Heart left ventricle (tissue), 16 donors: ENCODE measurements around the gene CKS1B. TPM values are rescaled to one million over a fixed set of nuclear protein-coding genes. Genes with fewer than 3 reads are reported as not detected.
A peak's percentile ranks its signal among the peaks of the same experiment; 100 is the strongest.

Experiments used
- ATAC-seq, 4 donors: fragments of 200-7000 bp; cut with Tn5 transposase; one replicate each; pipeline ENCODE4 v1.9.1; 2020 to 2022; ENCODE audit warnings: moderate library complexity in 4 of 4, mild to moderate bottlenecking in 3 of 4, moderate number of reproducible peaks in 1 of 4
- DNase-seq, 5 donors: peaks; one replicate each; pipeline ENCODE4 v3.0.0-alpha.2; 2020
- H3K27ac ChIP-seq, 12 donors: fragments of 200-600 bp; sonication (generic) in 4 of 12; one replicate each; pipeline versions ENCODE4 v1.5.0 to v1.8.0; 2016 to 2022; ENCODE audit warnings: mild to moderate bottlenecking in 2 of 12
- H3K27me3 ChIP-seq, 9 donors: fragments of 200-600 bp; sonication (generic) in 2 of 9; one replicate each; pipeline versions ENCODE4 v1.5.1 to v1.8.0; 2016 to 2022; ENCODE audit warnings: mild to moderate bottlenecking in 3 of 9
- H3K36me3 ChIP-seq, 9 donors: fragments of 200-600 bp; sonication (generic) in 2 of 9; one replicate each; pipeline versions ENCODE4 v1.5.0 to v1.8.0; 2018 to 2022; ENCODE audit warnings: mild to moderate bottlenecking in 2 of 9
- H3K4me1 ChIP-seq, 12 donors: fragments of 200-600 bp; sonication (generic) in 4 of 12; one replicate each; pipeline versions ENCODE4 v1.5.0 to v1.8.0; 2016 to 2022; ENCODE audit warnings: mild to moderate bottlenecking in 3 of 12
- H3K4me3 ChIP-seq, 12 donors: fragments of 200-600 bp; sonication (generic) in 4 of 12; one replicate each; pipeline versions ENCODE4 v1.5.0 to v1.8.0; 2017 to 2022; ENCODE audit warnings: mild to moderate bottlenecking in 9 of 12, moderate library complexity in 4 of 12
- H3K9me3 ChIP-seq, 12 donors: fragments of 200-600 bp; sonication (generic) in 4 of 12; one replicate each; pipeline versions ENCODE4 v1.5.0 to v1.8.0; 2016 to 2022; ENCODE audit warnings: mild to moderate bottlenecking in 1 of 12
- CTCF ChIP-seq, 12 donors: fragments of 200-600 bp; sonication (generic) in 4 of 12; IDR thresholded peaks; one replicate each; pipeline versions ENCODE4 v1.5.0 to v1.8.0; 2018 to 2022; ENCODE audit warnings: antibody characterized with exemption in 12 of 12, mild to moderate bottlenecking in 5 of 12
- POLR2A ChIP-seq, 2 donors: fragments of 450-650 bp; IDR thresholded peaks; one replicate each; pipeline ENCODE4 v1.6.1; 2017; ENCODE audit warnings: antibody characterized with exemption in 2 of 2, mild to moderate bottlenecking in 2 of 2, moderate library complexity in 2 of 2
- WGBS, 4 donors: extraction: QIAGEN DNeasy Blood & Tissue Kit in 2 of 4; methylation state at CpG; one replicate each; pipeline versions ENCODE4 v1.1.5 to v1.1.7; 2013 to 2018; 5-methylcytosine and 5-hydroxymethylcytosine counted together
- intact Hi-C, 10 donors: fragments of 100-400 bp; cut with DNase I; formaldehyde crosslinking; loops; one replicate each; pipeline versions ENCODE4 v1.11.1 to v1.14.2; 2022
- polyA plus RNA-seq, 2 donors: library from polyadenylated mRNA; stranded (reverse); fragments of 200-250 nt; gene quantifications; one replicate each; pipeline ENCODE4 v1.2.3, GENCODE V29; 2013
- total RNA-seq, 9 donors: library from RNA; depleted of rRNA in 2 of 9; stranded (reverse); fragments of >200 nt in 2 of 9; fragmentation: NEBNext Ultra II Directional in 3 of 9; extraction: Animal tissue kit (Norgen Biotek cat#: 25700) in 3 of 9; gene quantifications; one replicate each; pipeline versions ENCODE4 v1.1.0 to v1.2.4, GENCODE V29; 2016 to 2023
- donor health status: ischemic (EF 13 %, LVEDD 7.1; RV severe dilation, severe dysfunction).
- donor health status: healthy with polysubstance abuse.
- donor health status: DM: no; HTN: yes; CAD: no.
- donor health status: DM: no; HTN: no; CAD: no.
- donor health status: ischemic (EF 25% LVEDD 6.9; RV normal size, moderate dysfunction).
- donor health status: ischemic (EF 25% LVEDD 5.7; RV mildly dilated, moderate dysfunction).
- donor health status: healthy.
- donor health status: DM: yes; HTN: yes; CAD: no.
- donor health status: ischemic (EF 35%, LVEDD 5.7; RV mildly dilated, moderate dysfunction).
- donor health status: nonischemic (EF 11% LVEDD 7.7; RV severe dilation, severe dysfunction).
- donor health status: DM: yes; HTN: yes; CAD: no.
- donor health status: PGD.
- donor health status: ischemic (EF 29% LVEDD 5.4; RV normal size, mild dysfunction).
- donor health status: nonischemic (EF 23%, LVEDD 6.1; RV moderate dilation, normal function).

CKS1B gene
- total and polyA plus RNA-seq, 11 donors: 6.8 to 48.9 (median 16.7) TPM

GRCh38 chr1:154957091-154957657, 17.3 kb upstream of the CKS1B start:
- Histone ChIP-seq H3K9me3 (no peaks in the 10 kb centered on the region), H3K4me3 (peak overlapping the region in 5 of 12 donors; percentile 53 to 82 (median 78)), H3K27me3 (no peaks in the 10 kb centered on the region), H3K4me1 (peaks cover 8 to 75% (median 50%) of the 10 kb centered on the region in 12 donors), H3K27ac (peak overlapping the region in 11 of 12 donors; percentile 59 to 85 (median 80)), H3K36me3 (peaks cover 0 to 20% (median 15%) of the 10 kb centered on the region in 9 donors)
- TF ChIP-seq POLR2A (IDR thresholded peaks at IDR 0.05): no peak
- TF ChIP-seq CTCF (IDR thresholded peaks at IDR 0.05): no peak
- DNase-seq (peak in 2 of 5 donors; percentile 9 to 20), ATAC-seq (no peak)
- 40 to 55% (median 46%) methylated on average over 9 of the region's 9 CpGs for WGBS, 4 donors
- intact Hi-C loops: loop anchor here in 5 of 10 donors (5.0 to 10.0 kb wide), 4 partner anchors 60 to 125 kb away; partner anchors contain the start of genes EFNA4 (in 2 of the 5) and ADAM15 (in 1 of the 5)

- DNase-seq: no peak
- Histone ChIP-seq H3K4me3 (no peak overlapping the region), H3K4me1 (peaks cover 8 to 75% (median 51%) of the 10 kb centered on the region in 12 donors), H3K36me3 (peaks cover 0 to 27% (median 16%) of the 10 kb centered on the region in 9 donors), H3K27ac (peak overlapping the region in 1 of 12 donors; percentile 34), H3K27me3 (no peaks in the 10 kb centered on the region), H3K9me3 (no peaks in the 10 kb centered on the region)
- TF ChIP-seq CTCF (IDR thresholded peaks at IDR 0.05) (no peak), POLR2A (IDR thresholded peaks at IDR 0.05) (no peak)
- intact Hi-C loops: loop anchor here in 5 of 10 donors (5.0 to 10.0 kb wide), 4 partner anchors 59 to 124 kb away; partner anchors contain the start of genes EFNA4 (in 2 of the 5) and ADAM15 (in 1 of the 5)
- WGBS, 4 donors: 74 to 92% (median 85%) methylated on average over 2 of the region's 2 CpGs
- ATAC-seq: no peak
Observed at GRCh38 chr1:154958036-154958435, 16.4 kb upstream of the CKS1B start.

GRCh38 chr1:154958681-154959425, 15.6 kb upstream of the CKS1B start:
- Histone ChIP-seq H3K27me3 (no peaks in the 10 kb centered on the region), H3K4me1 (peaks cover 6 to 69% (median 44%) of the 10 kb centered on the region in 12 donors), H3K9me3 (no peaks in the 10 kb centered on the region), H3K36me3 (peaks cover 4 to 36% (median 24%) of the 10 kb centered on the region in 9 donors), H3K4me3 (no peak overlapping the region), H3K27ac (peak overlapping the region in 1 of 12 donors; percentile 34)
- TF ChIP-seq POLR2A (IDR thresholded peaks at IDR 0.05) (no peak), CTCF (IDR thresholded peaks at IDR 0.05) (no peak)
- peak in 2 of 5 donors; percentile 26 to 54 for DNase-seq
- intact Hi-C loops: loop anchor here in 5 of 10 donors (5.0 to 10.0 kb wide), 4 partner anchors 58 to 123 kb away; partner anchors contain the start of genes EFNA4 (in 2 of the 5) and ADAM15 (in 1 of the 5)
- ATAC-seq: no peak
- 81 to 92% (median 90%) methylated on average over 10 to 16 of the region's 16 CpGs for WGBS, 4 donors

- H3K27ac ChIP-seq: no peak overlapping the region
- peaks cover 4 to 41% (median 30%) of the 10 kb centered on the region in 9 donors for H3K36me3 ChIP-seq
- intact Hi-C loops: loop anchor here in 5 of 10 donors (5.0 to 10.0 kb wide), 4 partner anchors 58 to 123 kb away; partner anchors contain the start of genes EFNA4 (in 2 of the 5) and ADAM15 (in 1 of the 5)
- H3K4me3 ChIP-seq: no peak overlapping the region
- no peaks in the 10 kb centered on the region for H3K27me3 ChIP-seq
- WGBS, 4 donors: 93 to 96% (median 95%) methylated on average over 7 of the region's 7 CpGs
- DNase-seq: peak in 2 of 5 donors; percentile 19 to 22
- ATAC-seq: no peak
- H3K9me3 ChIP-seq: no peaks in the 10 kb centered on the region
- H3K4me1 ChIP-seq: peaks cover 3 to 63% (median 39%) of the 10 kb centered on the region in 12 donors
- TF ChIP-seq POLR2A (IDR thresholded peaks at IDR 0.05): no peak
- no peak for TF ChIP-seq CTCF (IDR thresholded peaks at IDR 0.05)
Observed at GRCh38 chr1:154959426-154959780, 15.1 kb upstream of the CKS1B start.
